ENCODE results near the gene TECPR2. TPM values are rescaled to one million over a fixed set of nuclear protein-coding genes. Genes with fewer than 3 reads are reported as not detected.

Gene TECPR2
- total RNA-seq, 1 donor from 2014 or later, result 26.9 TPM

DNA sequence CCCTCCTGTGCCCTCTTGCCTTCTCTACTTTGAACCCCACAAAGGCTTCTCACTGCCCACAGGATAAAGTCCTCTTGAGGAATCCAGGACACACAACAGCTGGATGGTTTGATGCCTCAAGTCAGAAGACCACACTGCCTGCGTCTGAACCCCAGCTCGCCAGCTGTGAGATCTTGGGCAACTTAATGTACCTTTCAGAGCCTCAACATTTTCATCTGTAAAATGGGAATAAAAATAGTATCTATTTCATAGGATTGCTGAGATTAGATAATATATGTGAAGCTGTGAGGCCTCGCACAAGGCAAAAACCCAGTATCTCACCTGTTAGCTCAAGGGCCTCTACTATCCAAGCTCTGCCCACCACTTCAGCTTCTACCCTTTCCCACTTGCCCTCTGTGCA lies 2.4 kb upstream of the TECPR2 start:
- no peaks in the 10 kb centered on the region for H3K9me3 Mint-ChIP-seq (ENCODE audit: unreplicated experiment)
- no peak overlapping the region for H3K27ac Mint-ChIP-seq (ENCODE audit: unreplicated experiment)
- H3K36me3 Mint-ChIP-seq (ENCODE audit: unreplicated experiment), result peaks cover 20% of the 10 kb centered on the region
- no peak overlapping the region for H3K4me3 Mint-ChIP-seq (ENCODE audit: unreplicated experiment)
- TF ChIP-seq, protein P1, sequence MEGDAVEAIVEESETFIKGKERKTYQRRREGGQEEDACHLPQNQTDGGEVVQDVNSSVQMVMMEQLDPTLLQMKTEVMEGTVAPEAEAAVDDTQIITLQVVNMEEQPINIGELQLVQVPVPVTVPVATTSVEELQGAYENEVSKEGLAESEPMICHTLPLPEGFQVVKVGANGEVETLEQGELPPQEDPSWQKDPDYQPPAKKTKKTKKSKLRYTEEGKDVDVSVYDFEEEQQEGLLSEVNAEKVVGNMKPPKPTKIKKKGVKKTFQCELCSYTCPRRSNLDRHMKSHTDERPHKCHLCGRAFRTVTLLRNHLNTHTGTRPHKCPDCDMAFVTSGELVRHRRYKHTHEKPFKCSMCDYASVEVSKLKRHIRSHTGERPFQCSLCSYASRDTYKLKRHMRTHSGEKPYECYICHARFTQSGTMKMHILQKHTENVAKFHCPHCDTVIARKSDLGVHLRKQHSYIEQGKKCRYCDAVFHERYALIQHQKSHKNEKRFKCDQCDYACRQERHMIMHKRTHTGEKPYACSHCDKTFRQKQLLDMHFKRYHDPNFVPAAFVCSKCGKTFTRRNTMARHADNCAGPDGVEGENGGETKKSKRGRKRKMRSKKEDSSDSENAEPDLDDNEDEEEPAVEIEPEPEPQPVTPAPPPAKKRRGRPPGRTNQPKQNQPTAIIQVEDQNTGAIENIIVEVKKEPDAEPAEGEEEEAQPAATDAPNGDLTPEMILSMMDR (IDR thresholded peaks at IDR 0.05), result no peak
- DNase-seq (ENCODE audit: extremely low spot score, unreplicated experiment), result no peak
- peaks cover 15% of the 10 kb centered on the region for H3K4me1 Mint-ChIP-seq (ENCODE audit: unreplicated experiment)
- no peaks in the 10 kb centered on the region for H3K27me3 Mint-ChIP-seq (ENCODE audit: unreplicated experiment)

DNA sequence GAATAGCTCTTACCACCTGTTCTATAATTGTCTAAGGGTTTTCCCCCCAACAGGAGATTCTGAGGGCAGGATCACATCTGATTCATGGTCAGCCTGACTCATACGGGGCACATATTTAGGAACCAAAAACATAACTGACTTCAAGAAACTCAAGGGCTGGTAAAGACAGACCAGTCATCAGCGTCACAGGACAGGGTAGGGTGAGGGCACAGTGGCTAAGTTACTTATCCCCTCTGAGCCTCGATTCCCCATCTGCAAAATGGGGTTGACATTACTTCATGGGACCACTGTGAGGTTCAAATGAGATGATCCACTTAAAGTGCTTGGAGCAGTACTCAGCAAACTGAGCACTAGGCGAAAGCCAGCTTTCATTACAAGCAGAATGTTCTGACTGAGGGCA lies 657 bp upstream of the TECPR2 start:
- H3K27me3 Mint-ChIP-seq (ENCODE audit: unreplicated experiment), result no peaks in the 10 kb centered on the region
- H3K4me3 Mint-ChIP-seq (ENCODE audit: unreplicated experiment), result no peak overlapping the region
- no peak for DNase-seq (ENCODE audit: extremely low spot score, unreplicated experiment)
- TF ChIP-seq, protein P1 (IDR thresholded peaks at IDR 0.05), result no peak
- H3K9me3 Mint-ChIP-seq (ENCODE audit: unreplicated experiment), result no peaks in the 10 kb centered on the region
- peaks cover 8% of the 10 kb centered on the region for H3K36me3 Mint-ChIP-seq (ENCODE audit: unreplicated experiment)
- H3K27ac Mint-ChIP-seq (ENCODE audit: unreplicated experiment), result peak overlapping the region; percentile 97
- H3K4me1 Mint-ChIP-seq (ENCODE audit: unreplicated experiment), result peaks cover 15% of the 10 kb centered on the region

DNA sequence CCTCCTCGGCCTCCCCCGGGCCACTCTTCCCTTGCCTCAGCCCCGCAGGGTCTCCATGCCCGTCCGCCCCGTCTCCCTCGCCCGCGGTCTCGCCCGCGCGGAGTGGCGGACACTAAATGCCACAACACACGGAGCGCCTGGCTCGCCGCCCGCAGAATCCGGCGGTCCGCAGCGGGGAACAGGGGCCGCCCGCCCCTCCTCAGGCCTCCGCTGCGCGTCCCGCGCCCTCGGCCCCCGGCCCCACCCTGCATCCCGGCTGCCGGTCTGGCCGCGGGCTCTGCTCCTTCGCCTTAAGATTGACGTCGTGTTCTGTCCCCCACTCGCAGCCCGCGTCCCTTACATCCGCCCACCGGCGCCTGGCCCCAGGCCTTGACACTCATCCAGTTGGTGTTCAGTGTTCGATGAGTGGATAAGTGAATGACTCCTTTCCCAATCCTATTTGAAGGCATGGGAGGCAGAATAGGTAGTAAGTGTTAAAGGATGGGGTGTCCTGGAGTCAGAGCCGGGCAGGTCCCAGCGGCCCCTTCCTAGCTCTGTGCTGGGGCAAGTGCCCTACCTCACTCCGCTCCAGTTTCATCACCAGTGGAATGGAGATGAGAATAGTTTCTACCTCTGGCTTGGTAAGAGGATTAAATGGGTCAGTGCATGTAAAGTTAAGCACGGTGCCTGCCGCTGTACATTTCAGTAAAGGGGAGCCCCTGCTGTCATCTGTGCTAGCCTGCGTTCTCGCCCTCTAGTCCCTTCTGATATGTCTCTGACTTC lies 622 bp downstream of the TECPR2 start:
- H3K36me3 Mint-ChIP-seq (ENCODE audit: unreplicated experiment), result no peaks in the 10 kb centered on the region
- H3K4me3 Mint-ChIP-seq (ENCODE audit: unreplicated experiment), result no peak overlapping the region
- H3K27ac Mint-ChIP-seq (ENCODE audit: unreplicated experiment), result peak overlapping the region; percentile 87
- H3K9me3 Mint-ChIP-seq (ENCODE audit: unreplicated experiment), result no peaks in the 10 kb centered on the region
- H3K27me3 Mint-ChIP-seq (ENCODE audit: unreplicated experiment), result no peaks in the 10 kb centered on the region
- H3K4me1 Mint-ChIP-seq (ENCODE audit: unreplicated experiment), result peaks cover 15% of the 10 kb centered on the region
- no peak for DNase-seq (ENCODE audit: extremely low spot score, unreplicated experiment)
- TF ChIP-seq, protein P1 (IDR thresholded peaks at IDR 0.05), result no peak

DNA sequence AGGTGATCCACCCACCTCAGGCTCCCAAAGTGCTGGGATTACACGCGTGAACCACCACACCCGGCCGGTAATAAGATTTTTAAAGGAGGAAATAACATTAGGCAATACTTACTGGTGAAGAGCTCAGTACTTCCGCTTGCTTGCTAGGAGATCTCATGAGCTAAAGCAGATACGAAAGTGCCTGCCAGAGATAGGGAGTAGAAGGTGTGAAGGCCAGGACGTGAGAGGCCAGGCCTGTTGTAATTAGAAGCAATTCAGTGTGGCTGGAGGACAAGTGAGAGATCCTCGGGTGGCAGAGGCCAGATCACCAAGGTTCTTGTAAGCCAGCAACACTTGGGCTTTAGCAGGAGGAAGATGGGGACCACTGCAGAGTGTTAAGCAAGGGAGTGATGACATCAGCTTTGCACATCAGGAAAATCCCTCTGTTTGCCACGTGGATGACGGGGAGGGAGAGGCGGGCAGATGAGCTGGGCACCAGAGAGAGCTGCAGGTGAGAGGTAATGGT lies 7.6 kb downstream of the TECPR2 start:
- no peak for DNase-seq (ENCODE audit: extremely low spot score, unreplicated experiment)
- no peak overlapping the region for H3K27ac Mint-ChIP-seq (ENCODE audit: unreplicated experiment)

DNA sequence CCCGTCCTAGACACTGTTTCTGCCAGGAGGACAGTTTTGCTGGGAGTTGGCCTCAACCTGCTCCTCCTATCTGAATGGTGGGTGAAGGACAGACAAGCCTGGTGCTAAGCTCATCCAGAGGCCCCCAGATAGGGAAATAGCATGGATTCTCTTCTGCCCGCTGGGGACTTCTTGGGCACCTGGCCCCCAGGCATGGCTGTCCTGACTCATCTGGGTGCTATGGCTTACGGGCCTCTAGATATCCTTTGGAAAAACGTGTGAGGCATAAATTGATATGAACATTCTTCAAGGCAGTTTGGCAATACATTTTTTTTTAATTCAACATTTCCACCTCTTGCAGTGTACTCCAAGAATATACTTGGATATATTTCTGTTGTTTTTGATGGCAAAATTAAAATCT lies 8.6 kb downstream of the TECPR2 start:
- Mint-ChIP-seq H3K9me3 (ENCODE audit: unreplicated experiment) (no peaks in the 10 kb centered on the region), H3K4me3 (ENCODE audit: unreplicated experiment) (no peak overlapping the region), H3K36me3 (ENCODE audit: unreplicated experiment) (peaks cover 2% of the 10 kb centered on the region), H3K4me1 (ENCODE audit: unreplicated experiment) (peaks cover 6% of the 10 kb centered on the region), H3K27ac (ENCODE audit: unreplicated experiment) (no peak overlapping the region), H3K27me3 (ENCODE audit: unreplicated experiment) (no peaks in the 10 kb centered on the region)
- DNase-seq (ENCODE audit: extremely low spot score, unreplicated experiment), result no peak
- TF ChIP-seq, protein P1 (IDR thresholded peaks at IDR 0.05), result no peak

More for the DNA sequence above, 7.6 kb downstream of the TECPR2 start:
- Mint-ChIP-seq H3K9me3 (ENCODE audit: unreplicated experiment) (no peaks in the 10 kb centered on the region), H3K36me3 (ENCODE audit: unreplicated experiment) (peaks cover 2% of the 10 kb centered on the region), H3K4me1 (ENCODE audit: unreplicated experiment) (peaks cover 6% of the 10 kb centered on the region), H3K27me3 (ENCODE audit: unreplicated experiment) (no peaks in the 10 kb centered on the region), H3K4me3 (ENCODE audit: unreplicated experiment) (no peak overlapping the region)
- TF ChIP-seq, protein P1 (IDR thresholded peaks at IDR 0.05), result no peak

Data from osteocyte (in vitro differentiated cells).